ENCODE results near the gene PDE10A. TPM values are rescaled to one million over a fixed set of nuclear protein-coding genes. Genes with fewer than 3 reads are reported as not detected.

The PDE10A gene
- total RNA-seq, 1 donor from 2014 or later = 2.7 TPM

- no peak overlapping the region for H3K27ac ChIP-seq
- intact Hi-C loops (cut with DNase I) = no loop called here
Measured at GRCh38 chr6:165403006-165403595, 259.9 kb downstream of the PDE10A start.

GRCh38 chr6:165401092-165401491 is 261.9 kb downstream of the PDE10A start:
- no peak for DNase-seq
- intact Hi-C loops (cut with DNase I) = no loop called here
- H3K4me1 ChIP-seq = no peaks in the 10 kb centered on the region
- H3K27me3 ChIP-seq (ENCODE audit: low read depth) = no peaks in the 10 kb centered on the region
- H3K9me3 ChIP-seq = no peaks in the 10 kb centered on the region
- no peaks in the 10 kb centered on the region for H3K36me3 ChIP-seq
- no peak for ATAC-seq
- no peak overlapping the region for H3K27ac ChIP-seq
- no peak overlapping the region for H3K4me3 ChIP-seq
- TF ChIP-seq, protein P1, sequence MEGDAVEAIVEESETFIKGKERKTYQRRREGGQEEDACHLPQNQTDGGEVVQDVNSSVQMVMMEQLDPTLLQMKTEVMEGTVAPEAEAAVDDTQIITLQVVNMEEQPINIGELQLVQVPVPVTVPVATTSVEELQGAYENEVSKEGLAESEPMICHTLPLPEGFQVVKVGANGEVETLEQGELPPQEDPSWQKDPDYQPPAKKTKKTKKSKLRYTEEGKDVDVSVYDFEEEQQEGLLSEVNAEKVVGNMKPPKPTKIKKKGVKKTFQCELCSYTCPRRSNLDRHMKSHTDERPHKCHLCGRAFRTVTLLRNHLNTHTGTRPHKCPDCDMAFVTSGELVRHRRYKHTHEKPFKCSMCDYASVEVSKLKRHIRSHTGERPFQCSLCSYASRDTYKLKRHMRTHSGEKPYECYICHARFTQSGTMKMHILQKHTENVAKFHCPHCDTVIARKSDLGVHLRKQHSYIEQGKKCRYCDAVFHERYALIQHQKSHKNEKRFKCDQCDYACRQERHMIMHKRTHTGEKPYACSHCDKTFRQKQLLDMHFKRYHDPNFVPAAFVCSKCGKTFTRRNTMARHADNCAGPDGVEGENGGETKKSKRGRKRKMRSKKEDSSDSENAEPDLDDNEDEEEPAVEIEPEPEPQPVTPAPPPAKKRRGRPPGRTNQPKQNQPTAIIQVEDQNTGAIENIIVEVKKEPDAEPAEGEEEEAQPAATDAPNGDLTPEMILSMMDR (IDR thresholded peaks at IDR 0.05) = no peak

More at GRCh38 chr6:165403006-165403595, 259.9 kb downstream of the PDE10A start:
- no peak for ATAC-seq
- no peak overlapping the region for H3K4me3 ChIP-seq
- no peaks in the 10 kb centered on the region for H3K36me3 ChIP-seq
- no peaks in the 10 kb centered on the region for H3K9me3 ChIP-seq
- TF ChIP-seq, protein P1 (IDR thresholded peaks at IDR 0.05) = no peak
- H3K27me3 ChIP-seq (ENCODE audit: low read depth) = no peaks in the 10 kb centered on the region
- no peaks in the 10 kb centered on the region for H3K4me1 ChIP-seq
- DNase-seq = no peak

GRCh38 chr6:165390475-165390874 is 272.6 kb downstream of the PDE10A start:
- Histone ChIP-seq H3K4me1 (no peaks in the 10 kb centered on the region), H3K4me3 (no peak overlapping the region), H3K27me3 (ENCODE audit: low read depth) (no peaks in the 10 kb centered on the region), H3K36me3 (no peaks in the 10 kb centered on the region), H3K27ac (no peak overlapping the region), H3K9me3 (no peaks in the 10 kb centered on the region)
- TF ChIP-seq, protein P1 (IDR thresholded peaks at IDR 0.05) = no peak
- intact Hi-C loops (cut with DNase I) = no loop called here
- ATAC-seq (no peak), DNase-seq (no peak)

- H3K27ac ChIP-seq = no peak overlapping the region
- no peaks in the 10 kb centered on the region for H3K9me3 ChIP-seq
- DNase-seq = no peak
- no peaks in the 10 kb centered on the region for H3K36me3 ChIP-seq
- no peak overlapping the region for H3K4me3 ChIP-seq
- TF ChIP-seq, protein P1 (IDR thresholded peaks at IDR 0.05) = no peak
- H3K4me1 ChIP-seq = no peaks in the 10 kb centered on the region
- intact Hi-C loops (cut with DNase I) = no loop called here
- no peak for ATAC-seq
- no peaks in the 10 kb centered on the region for H3K27me3 ChIP-seq (ENCODE audit: low read depth)
Measured at GRCh38 chr6:165389534-165389933, 273.5 kb downstream of the PDE10A start.

GRCh38 chr6:165383323-165383722 is 279.7 kb downstream of the PDE10A start:
- no peaks in the 10 kb centered on the region for H3K4me1 ChIP-seq
- H3K27me3 ChIP-seq (ENCODE audit: low read depth) = no peaks in the 10 kb centered on the region
- TF ChIP-seq, protein P1 (IDR thresholded peaks at IDR 0.05) = no peak
- no peaks in the 10 kb centered on the region for H3K36me3 ChIP-seq
- intact Hi-C loops (cut with DNase I) = no loop called here
- no peak for ATAC-seq
- H3K27ac ChIP-seq = no peak overlapping the region
- DNase-seq = no peak
- H3K9me3 ChIP-seq = no peaks in the 10 kb centered on the region
- H3K4me3 ChIP-seq = no peak overlapping the region

Data from lower lobe of right lung (tissue), 2 donors.